ENCODE data around the gene TRAPPC10. TPM values are rescaled to one million over a fixed set of nuclear protein-coding genes. Genes with fewer than 3 reads are reported as not detected.
A peak's percentile ranks its signal among the peaks of the same experiment; 100 is the strongest.

Gene TRAPPC10
- total RNA-seq = 23.1 TPM

- peak; percentile 57 for DNase-seq
Observed at GRCh38 chr21:44011579-44012473, at the start of gene TRAPPC10. Gene TRAPPC10, plus strand, starts transcription at chr21:44012309. Its CDS starts 185 bp downstream, at chr21:44012494.

GRCh38 chr21:43965911-43966585 is 46.1 kb upstream of the TRAPPC10 start:
- DNase-seq = no peak

- DNase-seq = no peak
Observed at GRCh38 chr21:43966946-43967512, 45.1 kb upstream of the TRAPPC10 start.

- DNase-seq = no peak
Observed at GRCh38 chr21:43967981-43968380, 44.1 kb upstream of the TRAPPC10 start.

GRCh38 chr21:43968410-43969114 is 43.5 kb upstream of the TRAPPC10 start:
- no peak for DNase-seq

- DNase-seq = no peak
Observed at GRCh38 chr21:43969115-43969444, 43.0 kb upstream of the TRAPPC10 start.

GRCh38 chr21:43970551-43970950 is 41.6 kb upstream of the TRAPPC10 start:
- no peak for DNase-seq

GRCh38 chr21:43971201-43971991 is 40.7 kb upstream of the TRAPPC10 start:
- DNase-seq = no peak

GRCh38 chr21:43971992-43972255 is 40.2 kb upstream of the TRAPPC10 start:
- no peak for DNase-seq

GRCh38 chr21:43972850-43973633 is 39.1 kb upstream of the TRAPPC10 start:
- no peak for DNase-seq

GRCh38 chr21:43973634-43973955 is 38.5 kb upstream of the TRAPPC10 start:
- no peak for DNase-seq

GRCh38 chr21:43974791-43975468 is 37.2 kb upstream of the TRAPPC10 start:
- peak; percentile 10 for DNase-seq

GRCh38 chr21:43975469-43976098 is 36.5 kb upstream of the TRAPPC10 start:
- DNase-seq = peak; percentile 25

- no peak for DNase-seq
Observed at GRCh38 chr21:43976661-43977060, 35.4 kb upstream of the TRAPPC10 start.

- DNase-seq = no peak
Observed at GRCh38 chr21:43978060-43978459, 34.0 kb upstream of the TRAPPC10 start.

GRCh38 chr21:43979654-43980053 is 32.5 kb upstream of the TRAPPC10 start:
- no peak for DNase-seq

- DNase-seq = no peak
Observed at GRCh38 chr21:43981151-43981870, 30.8 kb upstream of the TRAPPC10 start.

- DNase-seq = no peak
Observed at GRCh38 chr21:43981871-43982210, 30.3 kb upstream of the TRAPPC10 start.

GRCh38 chr21:43982489-43983078 is 29.5 kb upstream of the TRAPPC10 start:
- no peak for DNase-seq
